ENCODE measurements around the gene PCSK2.

Gene PCSK2

DNA sequence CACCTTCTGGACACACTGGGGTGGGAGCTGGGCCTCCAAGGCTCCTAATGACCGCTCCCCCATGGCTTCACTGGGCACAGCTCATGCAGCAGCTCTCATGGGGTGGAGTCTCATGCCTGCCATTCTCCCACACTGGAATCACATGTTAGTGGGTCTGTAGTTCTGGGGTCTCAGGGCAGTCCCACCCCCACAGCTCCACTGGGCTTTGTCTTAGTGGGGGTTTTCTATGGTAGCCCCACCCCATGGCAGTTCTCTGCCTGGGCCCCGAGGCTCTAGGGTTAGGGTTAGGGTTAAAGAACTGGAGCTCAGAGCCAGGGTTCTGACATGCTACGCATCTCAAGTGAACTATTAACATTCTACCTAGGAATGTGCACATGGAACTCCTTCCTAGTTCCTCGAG, 139.0 kb downstream of the PCSK2 start:
- DNase-seq (ENCODE audit: low read depth): no peak
- no peak overlapping the region for H3K4me3 ChIP-seq (ENCODE audit: low read length)
- TF ChIP-seq, protein P1, sequence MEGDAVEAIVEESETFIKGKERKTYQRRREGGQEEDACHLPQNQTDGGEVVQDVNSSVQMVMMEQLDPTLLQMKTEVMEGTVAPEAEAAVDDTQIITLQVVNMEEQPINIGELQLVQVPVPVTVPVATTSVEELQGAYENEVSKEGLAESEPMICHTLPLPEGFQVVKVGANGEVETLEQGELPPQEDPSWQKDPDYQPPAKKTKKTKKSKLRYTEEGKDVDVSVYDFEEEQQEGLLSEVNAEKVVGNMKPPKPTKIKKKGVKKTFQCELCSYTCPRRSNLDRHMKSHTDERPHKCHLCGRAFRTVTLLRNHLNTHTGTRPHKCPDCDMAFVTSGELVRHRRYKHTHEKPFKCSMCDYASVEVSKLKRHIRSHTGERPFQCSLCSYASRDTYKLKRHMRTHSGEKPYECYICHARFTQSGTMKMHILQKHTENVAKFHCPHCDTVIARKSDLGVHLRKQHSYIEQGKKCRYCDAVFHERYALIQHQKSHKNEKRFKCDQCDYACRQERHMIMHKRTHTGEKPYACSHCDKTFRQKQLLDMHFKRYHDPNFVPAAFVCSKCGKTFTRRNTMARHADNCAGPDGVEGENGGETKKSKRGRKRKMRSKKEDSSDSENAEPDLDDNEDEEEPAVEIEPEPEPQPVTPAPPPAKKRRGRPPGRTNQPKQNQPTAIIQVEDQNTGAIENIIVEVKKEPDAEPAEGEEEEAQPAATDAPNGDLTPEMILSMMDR (IDR thresholded peaks at IDR 0.05; ENCODE audit: insufficient read depth, low read depth, low read length, missing control alignments): no peak

DNA sequence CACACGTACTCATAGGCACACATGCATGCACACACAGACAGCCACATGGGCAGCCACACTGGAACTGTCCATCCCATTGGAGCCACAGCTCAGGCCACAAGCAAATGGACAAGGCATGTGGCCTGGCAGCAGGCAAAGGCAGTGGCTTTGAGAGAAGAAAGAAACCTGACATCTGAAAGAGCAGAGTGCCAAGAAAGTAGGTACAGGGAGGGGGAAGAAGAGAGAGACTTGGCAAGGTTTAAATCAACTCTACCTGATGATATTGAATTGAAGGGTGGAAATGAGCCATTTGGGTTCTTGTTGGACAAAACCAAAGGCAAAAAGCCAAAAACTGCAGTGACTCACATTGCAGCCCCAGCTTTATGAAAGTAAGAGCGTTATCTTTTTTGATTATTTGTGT, 142.7 kb downstream of the PCSK2 start:
- TF ChIP-seq, protein P1 (IDR thresholded peaks at IDR 0.05; ENCODE audit: insufficient read depth, low read depth, low read length, missing control alignments): no peak
- H3K4me3 ChIP-seq (ENCODE audit: low read length): no peak overlapping the region
- no peak for DNase-seq (ENCODE audit: low read depth)

DNA sequence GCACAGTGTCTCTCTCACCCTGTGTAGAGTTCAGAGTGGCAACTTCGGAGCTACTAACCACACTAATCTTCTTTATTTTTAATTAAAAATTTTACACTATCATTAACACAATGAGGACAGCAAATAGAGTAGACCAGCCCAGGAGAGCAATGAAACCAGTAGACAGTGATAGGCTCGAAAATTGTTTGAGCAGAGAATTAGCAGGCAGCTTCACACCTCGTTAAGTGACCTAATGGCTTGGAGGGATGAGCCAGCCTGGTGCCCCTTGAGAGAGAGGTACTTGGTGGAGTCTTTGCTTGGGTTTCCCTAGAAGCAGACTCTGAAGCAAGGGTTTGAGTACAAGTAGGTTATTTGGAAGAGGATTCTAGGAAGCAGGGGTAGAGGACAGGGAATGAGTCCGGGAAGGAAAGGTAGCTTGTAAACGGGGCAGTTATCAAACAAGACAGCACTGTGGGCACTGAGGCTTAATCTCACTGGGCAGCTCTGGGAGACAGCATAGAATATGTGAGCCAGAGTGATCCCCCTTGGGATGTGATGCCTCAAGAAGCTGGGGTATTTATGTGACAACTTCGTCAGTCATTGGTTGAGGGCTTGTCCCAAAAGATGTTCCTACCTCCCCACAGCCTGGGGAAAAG, 146.1 kb downstream of the PCSK2 start:
- H3K4me3 ChIP-seq (ENCODE audit: low read length): no peak overlapping the region
- TF ChIP-seq, protein P1 (IDR thresholded peaks at IDR 0.05; ENCODE audit: insufficient read depth, low read depth, low read length, missing control alignments): no peak
- no peak for DNase-seq (ENCODE audit: low read depth)

DNA sequence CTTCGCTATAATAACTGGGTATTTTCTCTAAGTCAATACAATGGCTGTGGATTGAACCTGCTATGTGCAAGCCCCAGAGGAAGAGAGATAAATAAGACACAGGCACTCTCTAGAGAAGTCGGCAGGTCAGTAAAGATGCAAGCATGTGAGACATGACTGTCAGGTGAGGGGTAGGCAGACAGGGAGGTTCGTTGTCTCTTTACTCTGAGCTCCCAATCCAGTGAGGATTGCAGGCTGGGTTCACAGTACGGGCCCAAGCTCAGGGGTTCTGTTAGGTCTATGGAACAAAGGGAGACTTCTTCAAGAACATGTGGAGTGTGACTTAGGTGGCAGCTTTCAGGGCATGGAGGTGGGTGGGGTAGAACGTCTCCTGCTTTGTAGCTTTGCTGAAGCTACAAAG, 147.2 kb downstream of the PCSK2 start:
- TF ChIP-seq, protein P1 (IDR thresholded peaks at IDR 0.05; ENCODE audit: insufficient read depth, low read depth, low read length, missing control alignments): no peak
- no peak for DNase-seq (ENCODE audit: low read depth)
- no peak overlapping the region for H3K4me3 ChIP-seq (ENCODE audit: low read length)

DNA sequence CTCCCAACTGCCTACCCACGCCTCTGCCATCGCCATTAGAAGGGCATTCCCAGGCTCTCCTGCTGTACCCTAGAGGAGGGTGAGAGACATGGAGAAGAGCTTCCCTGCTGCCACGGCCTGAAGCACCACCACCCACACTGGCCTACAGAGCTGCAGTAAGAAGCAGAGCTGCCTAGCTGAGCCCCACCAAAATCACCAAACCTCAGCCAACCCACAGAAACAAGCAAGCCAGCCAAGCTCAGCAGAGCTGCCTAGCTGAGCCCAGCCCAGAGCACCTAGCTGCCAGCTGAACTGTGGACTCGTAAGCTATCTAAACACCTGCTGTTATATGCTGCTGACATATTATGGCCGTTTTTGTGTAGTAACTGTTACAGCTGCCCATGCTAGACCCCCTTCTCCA, 149.2 kb downstream of the PCSK2 start:
- no peak overlapping the region for H3K4me3 ChIP-seq (ENCODE audit: low read length)
- TF ChIP-seq, protein P1 (IDR thresholded peaks at IDR 0.05; ENCODE audit: insufficient read depth, low read depth, low read length, missing control alignments): no peak
- no peak for DNase-seq (ENCODE audit: low read depth)

DNA sequence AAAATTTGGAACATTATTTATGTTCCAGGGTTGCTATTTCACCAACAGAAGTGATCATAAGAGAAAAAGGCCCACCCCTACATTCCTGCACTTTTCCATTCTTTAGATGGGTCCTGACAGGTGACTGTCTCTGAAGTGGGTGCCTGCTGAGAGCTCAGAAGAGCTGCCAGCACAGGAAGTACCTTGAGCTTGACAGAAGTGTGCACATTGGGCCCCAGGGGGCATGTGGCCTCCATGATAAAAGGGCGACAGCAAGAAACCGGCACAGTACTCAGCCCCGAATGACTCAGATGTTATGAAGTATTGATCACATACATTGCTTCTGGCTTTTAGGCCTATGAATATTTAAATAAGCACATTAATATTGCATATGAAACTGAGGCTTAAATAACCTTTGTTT, 150.4 kb downstream of the PCSK2 start:
- H3K4me3 ChIP-seq (ENCODE audit: low read length): no peak overlapping the region
- TF ChIP-seq, protein P1 (IDR thresholded peaks at IDR 0.05; ENCODE audit: insufficient read depth, low read depth, low read length, missing control alignments): no peak
- no peak for DNase-seq (ENCODE audit: low read depth)

DNA sequence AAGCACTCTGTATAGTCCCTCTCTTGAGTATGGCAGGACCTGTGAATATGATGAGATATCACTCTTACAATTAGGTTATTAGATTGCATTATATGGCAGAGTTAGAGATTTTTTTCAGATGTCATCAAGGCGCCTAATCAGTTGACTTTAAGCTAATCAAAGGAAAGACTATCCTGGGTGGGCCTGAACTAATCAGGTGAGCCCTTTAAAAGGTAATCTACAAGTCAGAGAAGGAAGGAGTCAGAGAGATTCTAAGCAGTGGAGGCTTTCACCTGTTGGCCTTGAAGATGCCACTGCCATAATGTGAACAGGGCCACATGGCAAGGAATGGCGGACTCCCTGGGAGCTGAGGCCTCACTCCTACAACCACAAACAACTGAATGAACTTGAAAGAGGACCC, 152.8 kb downstream of the PCSK2 start:
- no peak overlapping the region for H3K4me3 ChIP-seq (ENCODE audit: low read length)
- TF ChIP-seq, protein P1 (IDR thresholded peaks at IDR 0.05; ENCODE audit: insufficient read depth, low read depth, low read length, missing control alignments): no peak
- DNase-seq (ENCODE audit: low read depth): no peak
